Activated T-cell treated with anti-CD3 and anti-CD28 coated beads, Interleukin-2, amount 50 U/mL, for 24 hours (primary cell): ENCODE measurements around the gene HCN2.

Source experiments
- DNase-seq: peaks from one replicate; pipeline ENCODE4 v3.0.0-alpha.2; 2020
- H3K27ac Mint-ChIP-seq: 2 replicates; pipeline ENCODE4 v1.8.0; 2020; ENCODE audit warnings: mild to moderate bottlenecking, mixed read lengths
- H3K27me3 Mint-ChIP-seq: 2 replicates; pipeline ENCODE4 v1.8.0; 2020; ENCODE audit warnings: mixed read lengths
- H3K36me3 Mint-ChIP-seq: 2 replicates; pipeline ENCODE4 v1.8.0; 2020; ENCODE audit warnings: low read depth, mixed read lengths
- H3K4me1 Mint-ChIP-seq: 2 replicates; pipeline ENCODE4 v1.8.0; 2020; ENCODE audit warnings: low read depth, mixed read lengths
- H3K4me3 Mint-ChIP-seq: 2 replicates; pipeline ENCODE4 v1.8.0; 2020; ENCODE audit warnings: mild to moderate bottlenecking, moderate library complexity, mixed read lengths
- H3K9me3 Mint-ChIP-seq: 2 replicates; pipeline ENCODE4 v1.8.0; 2020; ENCODE audit warnings: mixed read lengths

The HCN2 gene

DNA sequence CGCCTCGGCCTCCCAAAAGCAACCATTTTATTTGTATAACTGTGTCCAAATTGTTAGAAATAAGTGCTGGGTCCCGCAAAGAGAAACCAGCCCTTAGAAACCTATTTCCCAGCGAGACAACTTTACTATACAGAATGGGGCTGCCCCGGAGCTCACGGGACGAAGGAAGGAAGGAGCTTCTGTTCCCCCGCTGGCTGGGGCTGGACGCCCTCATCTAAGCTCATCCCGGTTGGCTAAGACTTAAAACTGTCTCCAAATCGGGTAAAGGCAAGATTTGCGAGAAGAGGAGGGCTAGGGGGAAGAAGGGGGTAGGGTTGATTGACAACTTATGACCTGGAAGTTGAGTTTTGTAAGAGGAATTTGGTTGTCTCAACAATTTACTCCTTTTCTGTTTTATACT, 29.6 kb upstream of the HCN2 start:
- Mint-ChIP-seq H3K27ac (no peak overlapping the region), H3K4me1 (no peaks in the 10 kb centered on the region), H3K4me3 (no peak overlapping the region), H3K9me3 (no peaks in the 10 kb centered on the region), H3K27me3 (no peaks in the 10 kb centered on the region), H3K36me3 (no peaks in the 10 kb centered on the region)
- DNase-seq, result no peak

DNA sequence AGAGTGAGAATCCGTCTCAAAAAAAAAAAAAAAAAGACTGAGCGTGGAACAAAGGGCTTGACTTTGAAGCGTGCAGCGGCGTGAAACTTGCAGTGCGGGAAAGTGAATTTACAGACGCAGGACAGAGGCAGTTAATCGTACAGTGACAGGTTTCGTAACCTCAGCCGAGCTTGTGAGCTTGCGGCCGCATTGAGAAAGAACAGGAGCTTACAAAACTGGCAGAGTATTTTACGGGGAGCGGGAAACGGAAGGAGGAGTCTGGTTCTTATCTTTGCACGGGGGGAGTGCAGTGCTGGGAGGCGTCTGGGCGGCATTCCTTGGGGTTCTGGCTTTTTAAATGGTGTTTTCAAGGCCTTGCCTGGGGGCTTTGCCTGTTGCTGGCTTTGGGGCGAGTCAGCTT, 23.3 kb upstream of the HCN2 start:
- Mint-ChIP-seq H3K9me3 (no peaks in the 10 kb centered on the region), H3K27me3 (no peaks in the 10 kb centered on the region), H3K4me3 (no peak overlapping the region), H3K4me1 (peaks cover 11% of the 10 kb centered on the region), H3K27ac (no peak overlapping the region), H3K36me3 (no peaks in the 10 kb centered on the region)
- no peak for DNase-seq

DNA sequence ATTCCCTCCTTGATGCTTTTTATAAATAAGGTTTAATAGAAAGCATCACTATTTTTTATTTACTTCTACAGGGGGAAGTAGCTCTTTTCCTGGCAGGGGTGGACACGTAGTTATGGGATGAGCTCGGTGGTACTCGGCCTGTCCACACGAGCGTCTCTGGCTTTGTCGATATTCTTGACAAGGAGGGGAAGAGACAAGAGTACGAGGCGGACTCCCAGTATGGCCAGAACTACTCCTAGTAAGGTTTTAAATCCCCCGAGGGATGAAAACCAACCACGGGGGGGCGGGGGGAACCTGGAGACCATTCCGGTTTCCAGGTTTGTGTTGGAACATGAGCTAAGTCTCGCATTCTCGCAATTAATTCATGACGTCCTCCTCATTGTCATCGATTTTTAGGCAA, 22.8 kb upstream of the HCN2 start:
- Mint-ChIP-seq H3K36me3 (no peaks in the 10 kb centered on the region), H3K4me1 (peaks cover 14% of the 10 kb centered on the region), H3K27me3 (no peaks in the 10 kb centered on the region), H3K4me3 (no peak overlapping the region), H3K27ac (no peak overlapping the region), H3K9me3 (no peaks in the 10 kb centered on the region)
- DNase-seq, result no peak

DNA sequence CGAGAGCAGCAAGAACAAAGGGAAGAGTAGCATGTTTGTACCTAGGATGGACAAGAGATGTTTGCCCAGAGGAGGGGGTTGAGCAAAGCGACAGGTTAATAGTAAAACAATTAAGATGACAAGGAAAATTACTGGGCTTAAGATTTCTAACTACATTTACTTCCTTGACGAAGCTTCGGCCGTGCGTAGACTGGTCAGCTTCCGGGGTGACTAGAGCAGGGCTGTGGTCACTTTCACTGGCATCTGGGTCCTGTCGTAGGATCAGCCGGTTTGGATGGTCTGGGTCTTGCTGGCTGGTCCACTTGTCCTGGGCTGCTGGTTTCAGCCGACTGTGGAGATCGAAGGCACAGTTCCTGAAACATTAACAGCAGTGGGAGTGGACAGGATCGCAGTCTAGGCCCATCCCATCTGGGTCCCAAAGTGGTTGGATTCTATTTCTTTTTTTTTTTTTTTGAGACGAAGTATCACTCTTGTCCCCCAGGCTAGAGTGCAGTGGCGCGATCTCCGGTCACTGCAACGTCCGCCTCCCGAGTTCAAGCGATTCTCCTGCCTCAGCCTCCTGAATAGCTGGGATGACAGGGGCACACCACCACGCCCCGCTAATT, 22.3 kb upstream of the HCN2 start:
- no peak overlapping the region for H3K4me3 Mint-ChIP-seq
- H3K27me3 Mint-ChIP-seq, result no peaks in the 10 kb centered on the region
- H3K36me3 Mint-ChIP-seq, result no peaks in the 10 kb centered on the region
- no peaks in the 10 kb centered on the region for H3K9me3 Mint-ChIP-seq
- H3K4me1 Mint-ChIP-seq, result peaks cover 15% of the 10 kb centered on the region
- DNase-seq, result no peak
- no peak overlapping the region for H3K27ac Mint-ChIP-seq

DNA sequence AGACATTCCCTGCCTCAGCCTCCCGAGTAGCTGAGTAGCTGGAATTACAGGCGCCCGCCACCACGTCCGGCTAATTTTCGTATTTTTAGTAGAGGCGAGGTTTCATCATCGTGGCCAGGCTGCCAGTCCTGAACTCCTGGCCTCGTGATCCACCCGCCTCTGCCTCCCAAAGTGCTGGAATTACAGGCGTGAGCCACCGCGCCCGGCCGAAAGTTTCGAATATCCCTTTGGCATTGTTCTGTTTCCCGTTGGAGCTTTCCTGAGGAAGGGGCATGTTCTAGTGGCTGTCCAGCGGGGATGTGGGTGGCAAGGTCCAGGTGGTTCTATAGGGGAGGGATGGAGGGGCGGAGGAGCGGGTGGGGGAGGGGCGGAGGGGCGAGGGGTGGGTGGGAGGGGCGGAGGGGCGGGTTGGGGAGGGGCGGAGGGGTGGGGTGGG, 19.4 kb upstream of the HCN2 start:
- no peak for DNase-seq
- H3K36me3 Mint-ChIP-seq, result peaks cover 14% of the 10 kb centered on the region
- no peaks in the 10 kb centered on the region for H3K27me3 Mint-ChIP-seq
- H3K4me3 Mint-ChIP-seq, result peak overlapping the region; percentile 50
- H3K9me3 Mint-ChIP-seq, result no peaks in the 10 kb centered on the region
- H3K4me1 Mint-ChIP-seq, result peaks cover 33% of the 10 kb centered on the region
- H3K27ac Mint-ChIP-seq, result peak overlapping the region; percentile 87

DNA sequence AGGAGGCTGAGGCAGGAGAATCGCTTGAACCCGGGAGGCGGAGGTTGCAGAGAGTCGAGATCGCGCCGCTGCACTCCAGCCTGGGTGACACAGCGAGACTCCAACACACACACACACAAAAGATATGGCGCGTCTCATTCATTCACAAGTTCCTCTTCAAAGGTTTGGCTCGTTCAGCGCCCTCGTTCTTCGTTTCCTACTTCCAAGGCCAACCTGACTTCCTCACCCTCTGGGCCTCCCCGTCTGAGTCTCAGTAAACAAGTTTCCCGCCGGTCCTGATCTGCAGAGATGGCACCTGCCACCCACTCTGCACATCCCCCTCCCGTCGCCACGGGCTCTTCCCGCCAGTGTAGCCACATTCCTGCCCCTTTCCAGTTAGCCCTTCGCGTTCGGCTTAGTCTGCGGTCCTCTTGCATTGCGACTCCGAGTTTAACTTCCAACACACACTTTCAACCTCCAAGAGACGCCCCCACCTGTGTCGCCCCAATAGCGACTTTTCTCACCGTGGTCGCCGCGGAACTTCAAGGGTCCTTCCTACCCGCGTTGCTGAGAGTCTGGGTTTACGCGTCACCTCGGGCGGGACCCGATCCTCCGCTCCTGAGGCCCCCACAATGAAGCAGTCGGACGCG, 18.6 kb upstream of the HCN2 start:
- Mint-ChIP-seq H3K27me3 (no peaks in the 10 kb centered on the region), H3K4me3 (peak overlapping the region; percentile 84), H3K4me1 (peaks cover 37% of the 10 kb centered on the region), H3K36me3 (peaks cover 14% of the 10 kb centered on the region), H3K9me3 (no peaks in the 10 kb centered on the region), H3K27ac (peak overlapping the region; percentile 92)
- peak; percentile 68 for DNase-seq

DNA sequence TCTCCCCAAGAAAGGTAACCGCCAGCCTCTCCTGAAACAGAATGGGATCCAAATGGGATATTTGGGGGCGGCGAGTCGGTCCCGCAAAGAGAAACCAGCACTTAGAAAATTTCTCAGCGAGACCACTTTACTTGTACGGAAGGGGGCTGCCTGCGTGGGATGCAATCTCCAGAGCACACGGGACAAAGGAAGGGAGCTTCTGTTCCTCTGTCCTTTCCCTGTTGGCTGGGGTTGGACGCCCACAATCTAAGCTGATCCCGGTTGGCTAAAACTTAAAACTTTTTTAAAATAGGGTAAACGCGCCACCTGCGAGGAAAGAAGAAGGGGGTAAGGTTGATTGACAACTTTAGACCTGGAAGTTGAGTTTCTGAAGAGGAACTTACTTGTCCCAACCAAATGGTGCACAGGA, 18.1 kb upstream of the HCN2 start:
- peaks cover 17% of the 10 kb centered on the region for H3K36me3 Mint-ChIP-seq
- peak overlapping the region; percentile 84 for H3K4me3 Mint-ChIP-seq
- no peak for DNase-seq
- no peaks in the 10 kb centered on the region for H3K9me3 Mint-ChIP-seq
- H3K27ac Mint-ChIP-seq, result peak overlapping the region; percentile 92
- H3K4me1 Mint-ChIP-seq, result peaks cover 39% of the 10 kb centered on the region
- H3K27me3 Mint-ChIP-seq, result no peaks in the 10 kb centered on the region

DNA sequence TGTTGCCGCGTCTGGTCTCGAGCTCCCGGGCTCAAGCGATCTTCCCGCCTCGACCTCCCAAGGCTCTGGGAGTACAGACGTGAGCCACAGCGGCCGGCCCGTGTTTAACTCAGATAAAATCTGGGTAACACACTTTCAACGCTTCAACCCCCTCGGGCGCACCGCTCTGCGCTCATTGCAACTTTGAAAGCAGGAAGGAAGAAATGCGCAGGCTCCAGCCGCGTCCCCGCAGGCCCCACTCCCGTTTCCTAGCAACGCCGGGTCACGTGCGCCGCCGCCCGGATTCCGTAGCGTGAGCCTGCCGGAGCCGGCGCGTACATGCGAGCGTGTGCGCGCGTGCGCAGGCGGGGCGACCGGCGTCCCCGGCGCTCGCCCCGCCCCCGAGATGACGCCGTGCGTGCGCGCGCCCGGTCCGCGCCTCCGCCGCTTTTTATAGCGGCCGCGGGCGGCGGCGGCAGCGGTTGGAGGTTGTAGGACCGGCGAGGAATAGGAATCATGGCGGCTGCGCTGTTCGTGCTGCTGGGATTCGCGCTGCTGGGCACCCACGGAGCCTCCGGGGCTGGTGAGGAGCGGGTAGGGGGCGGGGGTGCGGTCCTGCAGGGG, 17.4 kb upstream of the HCN2 start, which contains the start of gene BSG:
TSS of gene BSG (plus strand) at position 457 of the 603 bp plus-strand sequence. CDS start at position 496, 39 bp downstream.
- H3K4me1 Mint-ChIP-seq, result peaks cover 43% of the 10 kb centered on the region
- H3K4me3 Mint-ChIP-seq, result peak within 1 kb of the TSS; percentile 88
- H3K27me3 Mint-ChIP-seq, result no peaks in the 10 kb centered on the region
- DNase-seq, result peak; percentile 97
- H3K36me3 Mint-ChIP-seq, result peaks cover 20% of the 10 kb centered on the region
- peak within 1 kb of the TSS; percentile 95 for H3K27ac Mint-ChIP-seq
- H3K9me3 Mint-ChIP-seq, result no peaks in the 10 kb centered on the region

DNA sequence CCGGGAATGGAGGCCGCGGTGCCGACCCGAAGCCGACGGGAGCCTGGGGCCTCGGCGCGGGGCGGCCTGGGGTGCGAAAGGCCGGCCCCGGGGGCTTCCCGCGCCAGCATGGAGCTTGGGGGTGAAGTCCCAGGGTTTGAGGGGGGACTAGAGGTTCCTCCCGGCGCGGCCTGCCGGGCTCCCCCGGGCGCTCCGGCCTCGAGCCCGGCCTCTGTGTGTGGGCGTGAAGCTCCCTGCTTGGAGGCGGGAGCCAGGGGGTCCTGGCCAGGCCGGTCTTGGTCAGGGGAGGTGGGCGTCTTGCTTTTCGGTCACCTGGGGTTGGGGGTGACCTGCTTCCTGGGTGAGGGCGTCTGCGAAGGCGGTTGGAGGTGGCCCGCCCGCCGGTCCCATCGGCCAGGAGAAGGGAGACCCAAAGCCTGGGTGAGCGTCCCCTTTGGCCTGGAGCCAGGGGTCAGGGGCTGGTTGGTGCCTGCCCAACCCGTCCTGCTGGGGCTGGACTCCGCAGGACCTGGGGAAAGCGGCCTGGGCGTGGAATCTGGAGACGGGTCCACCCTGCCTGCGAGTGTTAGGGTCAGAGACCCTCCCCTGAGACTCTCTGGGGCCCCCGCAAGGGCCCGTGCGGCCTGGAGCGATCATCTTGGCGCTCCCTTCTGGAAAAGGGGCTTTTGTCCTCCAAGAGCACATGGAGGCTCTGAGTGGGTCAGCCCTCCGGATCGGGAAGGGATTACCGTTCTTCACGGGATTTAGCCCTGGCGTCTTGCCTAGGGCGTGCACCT, 16.8 kb upstream of the HCN2 start:
- Mint-ChIP-seq H3K36me3 (peaks cover 22% of the 10 kb centered on the region), H3K4me1 (peaks cover 45% of the 10 kb centered on the region), H3K27me3 (no peaks in the 10 kb centered on the region), H3K4me3 (peak overlapping the region; percentile 88), H3K27ac (peak overlapping the region; percentile 92), H3K9me3 (no peaks in the 10 kb centered on the region)
- no peak for DNase-seq

DNA sequence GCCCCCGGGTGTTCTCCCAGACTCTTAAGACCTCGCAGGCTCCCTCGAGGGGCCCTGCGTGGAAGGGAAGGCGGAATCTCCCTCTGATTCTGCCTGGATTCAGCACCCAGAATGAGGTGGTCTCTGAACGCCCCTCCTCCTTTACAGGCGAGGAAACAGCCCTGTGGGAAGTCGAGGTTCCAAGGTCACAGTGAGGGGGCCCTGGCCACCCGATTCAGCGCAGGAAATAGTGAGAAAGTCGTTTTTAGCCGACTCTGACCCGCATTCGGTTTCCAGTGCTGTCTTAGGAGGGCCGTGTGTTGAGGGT, 16.2 kb upstream of the HCN2 start:
- no peak for DNase-seq
- peak overlapping the region; percentile 80 for H3K27ac Mint-ChIP-seq
- peak overlapping the region; percentile 88 for H3K4me3 Mint-ChIP-seq
- H3K27me3 Mint-ChIP-seq, result no peaks in the 10 kb centered on the region
- peaks cover 46% of the 10 kb centered on the region for H3K4me1 Mint-ChIP-seq
- no peaks in the 10 kb centered on the region for H3K9me3 Mint-ChIP-seq
- H3K36me3 Mint-ChIP-seq, result peaks cover 25% of the 10 kb centered on the region

DNA sequence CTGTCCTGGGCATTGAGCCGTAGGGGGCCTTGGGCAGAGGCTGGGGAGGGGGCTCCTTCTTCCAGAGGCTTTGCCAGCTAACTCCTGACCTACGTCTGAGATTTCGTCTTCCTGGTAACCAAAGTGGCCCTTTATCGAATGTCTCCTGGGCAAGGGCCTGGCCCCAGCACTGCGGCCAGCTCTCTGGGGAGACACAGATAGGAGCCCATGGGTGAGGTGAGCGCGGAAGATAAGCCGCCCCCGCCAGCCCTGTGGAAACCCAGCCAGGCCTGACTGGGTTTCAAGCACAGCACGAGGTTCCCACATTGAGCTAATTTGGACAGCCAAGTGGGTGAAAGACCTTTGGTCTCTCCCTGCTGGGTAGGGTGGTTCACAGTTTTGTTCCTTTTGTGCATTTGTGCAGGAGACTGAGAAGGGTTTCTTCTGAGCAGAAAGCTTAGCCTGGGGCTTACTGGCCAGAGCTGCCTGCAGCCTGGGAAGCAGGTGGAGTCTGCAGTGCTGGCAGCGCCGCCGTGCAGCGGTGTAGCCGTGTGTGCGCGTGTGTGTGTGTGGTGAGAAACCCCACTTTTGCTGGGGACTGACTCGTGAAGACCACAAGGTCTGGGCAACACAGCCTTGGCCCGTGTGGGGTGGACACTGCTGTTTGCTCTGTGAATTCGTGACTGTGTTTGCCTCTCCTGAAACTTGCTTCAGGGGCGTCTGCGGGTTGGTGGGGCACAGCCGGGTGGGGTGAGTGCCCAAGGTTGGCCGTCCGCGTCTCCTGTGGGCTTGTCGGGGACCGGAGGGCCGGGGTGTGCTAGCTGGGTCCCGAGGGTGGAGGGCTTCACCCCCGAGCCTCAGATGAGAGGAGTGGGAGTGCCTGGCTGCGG, 14.8 kb upstream of the HCN2 start:
- Mint-ChIP-seq H3K4me1 (peaks cover 44% of the 10 kb centered on the region), H3K36me3 (peaks cover 35% of the 10 kb centered on the region), H3K27me3 (no peaks in the 10 kb centered on the region), H3K4me3 (peak overlapping the region; percentile 88), H3K27ac (peak overlapping the region; percentile 59), H3K9me3 (no peaks in the 10 kb centered on the region)
- no peak for DNase-seq

DNA sequence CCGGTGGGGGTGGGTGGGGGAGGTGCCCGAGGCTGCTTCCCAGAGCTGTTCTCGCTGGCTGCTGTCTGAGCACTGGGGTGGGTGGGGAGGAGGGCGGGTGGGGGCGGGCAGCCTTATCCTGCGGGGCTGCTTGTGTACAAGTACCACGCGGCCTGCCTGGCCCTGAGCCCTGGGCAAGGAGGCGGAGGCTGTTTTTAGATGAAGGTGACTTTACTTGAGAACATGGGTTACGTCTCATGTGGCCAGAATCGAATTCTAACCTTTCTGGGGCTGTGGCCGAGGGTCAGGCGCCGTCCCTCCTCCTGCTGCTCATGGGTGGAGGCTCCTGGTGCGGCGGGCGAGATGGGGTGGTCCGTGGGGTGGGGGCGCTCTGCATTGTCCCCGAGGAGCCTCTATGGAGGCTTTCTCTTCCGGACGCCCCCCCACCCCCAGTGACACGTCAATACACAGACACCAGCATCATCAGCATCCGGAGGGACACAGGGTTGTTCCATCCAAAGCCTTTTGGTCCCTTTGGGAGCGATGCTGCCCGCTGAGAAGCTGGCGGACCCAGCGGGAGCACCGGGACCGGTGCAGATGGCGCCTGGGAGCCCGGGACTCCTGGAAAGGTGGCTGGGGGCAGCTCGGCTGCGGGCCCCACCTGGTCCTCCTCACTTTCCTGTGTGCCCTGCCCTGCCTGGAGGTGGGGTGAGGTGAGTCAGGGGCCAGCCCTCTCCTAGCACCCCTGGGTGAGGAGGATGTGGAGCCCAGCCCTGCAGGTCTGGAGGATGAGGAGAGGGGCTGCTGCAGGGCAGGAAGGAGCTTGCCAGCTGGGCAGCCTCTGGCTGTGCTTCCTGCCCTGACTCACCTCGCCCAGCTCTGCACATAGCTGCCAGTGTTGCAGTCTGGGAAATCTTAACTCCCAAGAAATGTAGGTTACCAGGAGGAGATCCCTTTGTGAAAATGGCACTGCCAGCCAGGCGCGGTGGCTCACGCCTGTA, 13.9 kb upstream of the HCN2 start:
- Mint-ChIP-seq H3K4me3 (peak overlapping the region; percentile 88), H3K27ac (no peak overlapping the region), H3K4me1 (peaks cover 42% of the 10 kb centered on the region), H3K27me3 (no peaks in the 10 kb centered on the region), H3K9me3 (no peaks in the 10 kb centered on the region), H3K36me3 (peaks cover 41% of the 10 kb centered on the region)
- DNase-seq, result no peak

DNA sequence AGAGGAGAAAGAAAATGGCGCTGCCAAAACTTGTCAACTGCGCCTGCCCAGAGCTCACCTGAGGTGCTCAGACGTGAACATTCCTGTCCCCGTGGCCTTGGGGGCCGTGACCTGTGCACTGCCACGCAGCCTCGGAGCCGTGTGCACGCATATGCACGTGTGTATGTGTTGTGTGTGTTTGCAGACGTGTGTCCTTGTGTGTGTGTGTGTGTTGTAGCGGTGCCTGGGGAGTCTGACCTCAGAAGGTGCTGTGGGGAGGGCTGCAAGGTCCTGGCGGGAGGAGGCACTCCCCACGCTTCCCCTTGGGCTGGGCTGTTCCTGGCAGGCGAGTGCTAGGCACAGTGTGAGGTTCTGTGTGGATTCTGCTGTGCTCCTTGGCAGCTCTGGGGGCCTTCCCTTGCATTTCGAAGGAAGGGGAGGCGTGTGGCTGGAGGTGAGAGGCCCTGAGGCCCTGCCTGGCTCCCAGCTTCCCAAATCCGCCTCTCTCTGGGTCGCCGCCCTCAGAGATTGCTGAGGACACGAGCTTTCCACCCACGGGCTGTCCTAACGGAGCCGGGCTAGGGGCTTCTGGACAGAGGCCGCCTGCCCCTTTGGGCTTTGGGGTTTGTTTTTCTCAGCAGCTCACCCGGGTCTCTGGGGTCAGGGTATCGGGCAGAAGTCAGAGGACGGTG, 12.8 kb upstream of the HCN2 start:
- no peaks in the 10 kb centered on the region for H3K27me3 Mint-ChIP-seq
- DNase-seq, result no peak
- no peak overlapping the region for H3K4me3 Mint-ChIP-seq
- peak overlapping the region; percentile 44 for H3K27ac Mint-ChIP-seq
- peaks cover 33% of the 10 kb centered on the region for H3K4me1 Mint-ChIP-seq
- H3K9me3 Mint-ChIP-seq, result no peaks in the 10 kb centered on the region
- H3K36me3 Mint-ChIP-seq, result peaks cover 46% of the 10 kb centered on the region
